Mesothelial cell of epicardium (in vitro differentiated cells): ENCODE results near the gene SYNDIG1L. TPM values are rescaled to one million over a fixed set of nuclear protein-coding genes. Genes with fewer than 3 reads are reported as not detected.

Source experiments
- DNase-seq, 2 experiments: peaks; one replicate each; pipeline ENCODE4 v3.0.0; 2021; ENCODE audit warnings: low spot score in 2 of 2; ENCODE audit not compliant: unreplicated experiment in 2 of 2
- H3K27ac Mint-ChIP-seq: 2 replicates; pipeline ENCODE4 v1.8.0; 2021; ENCODE audit warnings: mixed read lengths
- H3K27me3 Mint-ChIP-seq: 2 replicates; pipeline ENCODE4 v1.8.0; 2021; ENCODE audit warnings: low read depth, mixed read lengths
- H3K36me3 Mint-ChIP-seq: 2 replicates; pipeline ENCODE4 v1.8.0; 2021; ENCODE audit warnings: mixed read lengths
- H3K4me1 Mint-ChIP-seq: 2 replicates; pipeline ENCODE4 v1.8.0; 2021; ENCODE audit warnings: mixed read lengths
- H3K4me3 Mint-ChIP-seq: 2 replicates; pipeline ENCODE4 v1.8.0; 2021; ENCODE audit warnings: mild to moderate bottlenecking, moderate library complexity, mixed read lengths
- H3K9me3 Mint-ChIP-seq: 2 replicates; pipeline ENCODE4 v1.8.0; 2021; ENCODE audit warnings: mixed read lengths
- CTCF ChIP-seq: fragments of 200-600 bp; sonication (generic); IDR thresholded peaks from one replicate; pipeline ENCODE4 v1.5.0; 2021; ENCODE audit warnings: antibody characterized with exemption; ENCODE audit not compliant: unreplicated experiment
- total RNA-seq: library from RNA; stranded (reverse); gene quantifications from 3 replicates; pipeline ENCODE4 v1.2.1, GENCODE V29; 2021

SYNDIG1L gene
- total RNA-seq, 1 donor from 2014 or later, result 0.58 TPM

- no peaks in the 10 kb centered on the region for H3K9me3 Mint-ChIP-seq
- H3K4me1 Mint-ChIP-seq, result no peaks in the 10 kb centered on the region
- no peak for TF ChIP-seq CTCF
- peaks cover 12% of the 10 kb centered on the region for H3K27me3 Mint-ChIP-seq
- no peaks in the 10 kb centered on the region for H3K36me3 Mint-ChIP-seq
- H3K4me3 Mint-ChIP-seq, result no peak overlapping the region
- no peak for DNase-seq
- no peak overlapping the region for H3K27ac Mint-ChIP-seq
Measured at GRCh38 chr14:74380845-74381244, 45.2 kb downstream of the SYNDIG1L start.

- H3K36me3 Mint-ChIP-seq, result no peaks in the 10 kb centered on the region
- TF ChIP-seq CTCF, result no peak
- H3K27me3 Mint-ChIP-seq, result peaks cover 13% of the 10 kb centered on the region
- no peak overlapping the region for H3K4me3 Mint-ChIP-seq
- H3K9me3 Mint-ChIP-seq, result no peaks in the 10 kb centered on the region
- H3K4me1 Mint-ChIP-seq, result no peaks in the 10 kb centered on the region
- no peak overlapping the region for H3K27ac Mint-ChIP-seq
- no peak for DNase-seq
Measured at GRCh38 chr14:74380172-74380571, 45.8 kb downstream of the SYNDIG1L start.

- Mint-ChIP-seq H3K4me3 (no peak overlapping the region), H3K27me3 (peaks cover 5% of the 10 kb centered on the region), H3K4me1 (peaks cover 3% of the 10 kb centered on the region), H3K27ac (no peak overlapping the region), H3K9me3 (no peaks in the 10 kb centered on the region), H3K36me3 (no peaks in the 10 kb centered on the region)
- no peak for TF ChIP-seq CTCF
- DNase-seq, result no peak
Measured at GRCh38 chr14:74377976-74378690, 47.9 kb downstream of the SYNDIG1L start.

- Mint-ChIP-seq H3K27ac (no peak overlapping the region), H3K27me3 (peaks cover 5% of the 10 kb centered on the region), H3K4me1 (no peaks in the 10 kb centered on the region), H3K4me3 (no peak overlapping the region), H3K9me3 (no peaks in the 10 kb centered on the region), H3K36me3 (no peaks in the 10 kb centered on the region)
- no peak for TF ChIP-seq CTCF
- DNase-seq, result no peak
Measured at GRCh38 chr14:74368441-74368840, 57.6 kb downstream of the SYNDIG1L start.

- no peak overlapping the region for H3K4me3 Mint-ChIP-seq
- H3K4me1 Mint-ChIP-seq, result no peaks in the 10 kb centered on the region
- TF ChIP-seq CTCF, result no peak
- H3K9me3 Mint-ChIP-seq, result no peaks in the 10 kb centered on the region
- no peak overlapping the region for H3K27ac Mint-ChIP-seq
- no peak for DNase-seq
- no peaks in the 10 kb centered on the region for H3K36me3 Mint-ChIP-seq
- H3K27me3 Mint-ChIP-seq, result peaks cover 5% of the 10 kb centered on the region
Measured at GRCh38 chr14:74368026-74368425, 58.0 kb downstream of the SYNDIG1L start.
